GM21390 (cell line): Measurements from ENCODE around the gene PRSS1.
"Not testable (repeated sequence)": the region's sequence is repeated elsewhere in the genome, so short reads cannot be mapped to it uniquely, and the experiment has no call there.

Source experiments
- ATAC-seq: cut with Tn5 transposase; IDR thresholded peaks from one replicate; pipeline ENCODE4 v1.9.1; 2021; ENCODE audit not compliant: unreplicated experiment

The PRSS1 gene

DNA sequence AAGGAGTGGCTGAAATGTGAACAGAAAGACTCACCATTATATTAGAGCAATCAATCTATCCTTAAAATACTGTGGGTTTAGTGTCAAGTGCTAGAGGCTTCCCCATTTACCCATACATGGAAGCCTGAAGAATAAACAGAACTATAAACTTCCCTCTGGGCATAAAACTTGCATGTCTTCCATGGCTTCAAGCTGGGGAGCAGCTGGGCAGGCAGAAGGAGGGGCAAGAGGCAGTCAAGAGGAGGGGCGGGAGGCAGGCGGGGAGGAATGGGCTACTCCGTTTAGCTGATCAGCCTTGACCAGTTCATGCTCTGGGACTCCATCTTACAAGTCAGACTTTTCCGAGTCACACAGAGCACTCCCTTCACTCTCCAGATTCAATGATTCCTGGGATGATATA is 3.5 kb upstream of the PRSS1 start:
- ATAC-seq: no peak

DNA sequence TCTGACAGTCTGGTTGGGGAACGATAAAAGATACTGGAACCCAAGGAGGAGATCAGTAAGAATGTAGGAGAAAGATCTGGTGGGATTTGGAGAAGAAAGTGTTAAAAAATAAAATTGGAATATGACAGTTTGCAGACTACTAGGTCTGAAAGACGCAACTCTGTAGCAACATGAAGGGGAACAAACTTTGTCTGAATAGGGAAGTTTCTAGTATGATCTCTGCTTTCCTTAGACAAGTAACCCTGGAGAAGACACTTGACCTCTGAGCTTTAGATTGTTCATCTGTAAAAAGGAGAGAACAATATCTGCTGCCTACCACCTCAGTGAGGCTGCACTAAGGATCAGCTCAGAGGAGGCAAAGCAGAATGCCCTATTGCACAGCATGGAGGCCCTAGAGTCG is 3.0 kb upstream of the PRSS1 start:
- ATAC-seq: no peak

DNA sequence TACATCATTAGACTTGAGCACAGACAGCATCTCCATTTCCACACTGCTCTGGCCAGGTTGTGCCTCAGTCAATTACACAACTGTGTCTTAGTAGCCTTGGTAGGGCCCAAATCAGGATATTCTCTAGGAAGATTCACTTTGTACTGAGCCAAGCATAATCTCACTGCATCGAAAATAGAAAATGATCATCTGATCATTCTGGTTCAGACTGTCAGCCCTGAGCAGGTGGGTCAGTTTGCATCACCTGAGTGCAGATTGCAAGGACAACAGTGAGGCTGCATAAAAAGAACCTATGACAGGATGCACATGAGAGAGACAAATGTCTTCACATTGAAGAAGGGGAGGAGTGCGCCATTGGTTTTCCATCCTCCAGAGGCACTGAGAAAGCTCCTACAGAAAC is 862 bp upstream of the PRSS1 start:
- not testable (repeated sequence) for ATAC-seq

DNA sequence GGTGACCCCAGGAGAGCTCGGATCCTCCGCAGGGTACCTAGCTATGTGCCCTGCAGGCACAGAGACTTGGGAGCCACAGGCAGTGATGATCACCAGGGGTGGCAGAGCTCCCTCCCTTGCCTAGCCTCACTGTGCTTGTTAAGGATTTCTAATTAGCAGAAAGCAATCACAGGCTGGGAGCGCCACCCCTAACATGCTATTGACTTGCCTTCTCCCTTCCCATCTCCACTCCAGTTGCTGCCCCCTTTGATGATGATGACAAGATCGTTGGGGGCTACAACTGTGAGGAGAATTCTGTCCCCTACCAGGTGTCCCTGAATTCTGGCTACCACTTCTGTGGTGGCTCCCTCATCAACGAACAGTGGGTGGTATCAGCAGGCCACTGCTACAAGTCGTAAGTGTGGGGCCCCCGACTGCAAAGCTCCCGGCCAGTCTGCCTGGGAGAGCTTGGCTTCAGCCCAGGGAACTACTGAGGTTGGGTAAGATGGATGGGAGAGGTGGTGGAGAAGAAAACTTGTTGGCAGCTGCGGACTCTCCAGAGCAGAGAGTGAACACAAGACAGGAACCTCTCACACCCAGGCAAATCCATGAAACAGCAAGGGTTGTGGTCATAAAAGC is 1.2 kb downstream of the PRSS1 start:
- ATAC-seq: no peak

DNA sequence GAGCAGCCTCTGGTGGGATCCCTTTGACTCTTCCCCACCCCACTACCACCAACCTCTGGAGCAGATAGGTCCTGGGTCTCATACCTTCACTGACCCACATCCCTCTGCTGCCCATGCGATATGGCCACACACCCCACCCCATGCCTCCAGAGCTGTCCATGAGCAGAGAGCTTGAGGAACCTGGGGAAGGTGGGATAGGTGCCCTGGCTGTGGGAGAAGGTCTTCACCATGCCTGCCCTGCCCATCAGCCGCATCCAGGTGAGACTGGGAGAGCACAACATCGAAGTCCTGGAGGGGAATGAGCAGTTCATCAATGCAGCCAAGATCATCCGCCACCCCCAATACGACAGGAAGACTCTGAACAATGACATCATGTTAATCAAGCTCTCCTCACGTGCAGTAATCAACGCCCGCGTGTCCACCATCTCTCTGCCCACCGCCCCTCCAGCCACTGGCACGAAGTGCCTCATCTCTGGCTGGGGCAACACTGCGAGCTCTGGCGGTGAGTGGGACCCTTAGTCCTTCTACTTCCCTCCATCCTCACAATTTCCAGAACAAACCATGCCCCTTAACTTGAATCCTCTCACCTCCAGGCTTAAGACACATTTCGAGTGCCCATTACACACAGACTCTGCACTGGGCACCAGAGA is 2.4 kb downstream of the PRSS1 start:
- ATAC-seq: not testable (repeated sequence)

DNA sequence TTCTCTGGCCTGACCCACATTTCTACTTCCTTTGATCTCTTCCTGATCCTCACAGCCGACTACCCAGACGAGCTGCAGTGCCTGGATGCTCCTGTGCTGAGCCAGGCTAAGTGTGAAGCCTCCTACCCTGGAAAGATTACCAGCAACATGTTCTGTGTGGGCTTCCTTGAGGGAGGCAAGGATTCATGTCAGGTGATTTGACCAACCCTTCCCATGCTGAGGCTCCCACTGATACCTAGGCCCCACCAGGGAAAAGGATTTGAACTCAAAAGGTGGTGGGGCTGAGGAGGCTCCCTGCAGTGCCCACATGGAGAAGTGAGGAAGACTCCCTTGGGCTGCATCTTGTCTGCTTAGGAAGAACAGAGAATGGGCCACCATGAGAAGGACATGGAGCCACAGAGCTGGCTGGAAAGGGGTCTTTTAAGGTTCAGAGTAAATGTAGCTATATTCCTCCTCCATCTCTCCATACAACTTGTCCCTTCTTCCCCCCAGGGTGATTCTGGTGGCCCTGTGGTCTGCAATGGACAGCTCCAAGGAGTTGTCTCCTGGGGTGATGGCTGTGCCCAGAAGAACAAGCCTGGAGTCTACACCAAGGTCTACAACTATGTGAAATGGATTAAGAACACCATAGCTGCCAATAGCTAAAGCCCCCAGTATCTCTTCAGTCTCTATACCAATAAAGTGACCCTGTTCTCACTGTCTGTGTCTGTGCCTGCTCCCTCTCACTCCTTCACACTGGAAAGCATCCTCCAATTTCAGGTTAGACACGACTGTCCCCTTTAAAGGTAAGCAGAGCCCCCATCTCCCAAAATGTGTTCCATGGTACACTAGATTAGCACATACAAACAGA is 3.3 kb downstream of the PRSS1 start:
- no peak for ATAC-seq

DNA sequence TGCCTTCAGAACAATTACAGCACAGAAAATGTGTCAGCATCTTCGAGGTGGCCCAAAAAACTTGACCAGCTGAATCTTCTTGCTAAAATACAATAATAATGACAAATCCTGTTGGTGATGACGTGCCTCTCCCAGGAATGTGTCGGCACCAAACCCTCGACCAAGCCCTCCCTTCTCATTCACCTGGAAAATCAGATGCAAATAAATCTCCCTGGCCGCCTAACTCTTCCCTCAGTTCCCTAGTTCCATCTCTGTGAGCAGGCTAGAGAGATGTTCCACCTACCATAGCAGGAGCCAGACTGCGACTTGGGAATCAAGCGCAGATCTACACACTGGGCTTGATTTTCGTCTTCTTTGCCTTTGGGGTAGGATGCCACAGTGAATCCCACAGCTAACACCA is 4.1 kb downstream of the PRSS1 start:
- ATAC-seq: no peak

DNA sequence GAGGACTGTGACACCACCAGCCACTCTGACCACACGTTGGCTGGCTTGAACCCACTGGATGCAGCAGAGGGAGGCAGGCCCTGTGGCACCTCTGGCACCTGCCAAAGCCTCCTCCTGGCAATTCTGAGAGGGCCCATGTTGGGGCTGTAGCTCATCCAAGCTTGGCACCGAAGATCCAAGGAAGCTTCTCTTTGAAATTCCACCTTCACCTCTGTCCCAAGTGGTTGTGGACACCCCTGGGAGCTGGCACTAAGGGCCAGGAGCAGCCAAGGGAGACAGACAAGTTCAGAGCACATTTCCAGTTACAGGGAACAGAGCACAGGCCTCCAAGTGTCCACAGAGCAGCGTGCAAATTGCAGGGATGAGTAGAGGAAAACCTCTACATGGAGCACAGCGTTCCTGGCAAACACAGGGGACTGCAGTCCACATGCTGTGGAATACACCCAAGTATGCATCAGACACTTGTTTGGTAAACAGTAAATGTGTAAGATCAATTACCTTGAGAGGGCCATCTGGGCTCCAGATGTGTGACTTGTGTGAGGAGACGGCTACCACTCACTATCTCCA is 4.7 kb downstream of the PRSS1 start:
- ATAC-seq: not testable (repeated sequence)

DNA sequence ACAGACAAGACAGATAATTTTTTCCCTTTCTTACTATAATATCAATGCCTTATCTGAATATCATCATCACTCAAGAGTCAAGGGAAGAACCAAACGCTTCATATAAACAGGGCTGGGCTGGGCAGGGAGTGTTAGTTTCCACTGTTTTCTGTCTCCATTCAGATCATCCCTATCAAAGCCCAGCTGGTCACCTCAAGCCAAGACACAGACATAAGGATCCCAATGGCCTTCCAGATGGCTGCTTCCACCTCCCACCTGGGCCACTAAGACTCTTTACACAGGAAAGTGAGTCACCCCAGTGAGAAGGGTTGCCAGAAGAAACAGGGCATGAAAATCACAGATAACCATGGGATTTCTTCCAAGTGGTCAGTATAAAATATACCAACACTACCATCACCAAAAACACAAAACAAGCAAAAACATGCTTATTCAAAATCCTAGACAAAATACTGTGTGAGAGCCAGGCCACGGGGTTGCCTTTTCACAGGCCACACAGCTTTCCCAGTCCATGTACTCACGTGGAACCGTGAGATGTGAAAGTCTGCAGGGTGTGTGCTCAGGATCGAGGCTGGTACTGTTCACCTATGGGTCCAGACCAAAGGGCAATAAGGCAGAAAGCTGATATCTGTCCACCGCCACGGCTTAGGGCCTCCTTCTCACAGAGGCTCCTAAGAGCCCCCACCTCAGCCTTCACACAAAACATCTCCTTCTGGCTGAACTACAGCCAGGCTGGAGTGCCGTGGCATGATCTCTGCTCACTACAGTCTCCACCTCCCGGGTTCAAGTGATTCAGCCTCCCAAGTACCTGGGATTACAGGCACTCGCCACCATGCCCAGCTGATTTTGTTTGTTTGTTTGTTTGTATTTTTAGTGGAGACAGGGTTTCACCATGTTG is 5.7 kb downstream of the PRSS1 start:
- no peak for ATAC-seq

DNA sequence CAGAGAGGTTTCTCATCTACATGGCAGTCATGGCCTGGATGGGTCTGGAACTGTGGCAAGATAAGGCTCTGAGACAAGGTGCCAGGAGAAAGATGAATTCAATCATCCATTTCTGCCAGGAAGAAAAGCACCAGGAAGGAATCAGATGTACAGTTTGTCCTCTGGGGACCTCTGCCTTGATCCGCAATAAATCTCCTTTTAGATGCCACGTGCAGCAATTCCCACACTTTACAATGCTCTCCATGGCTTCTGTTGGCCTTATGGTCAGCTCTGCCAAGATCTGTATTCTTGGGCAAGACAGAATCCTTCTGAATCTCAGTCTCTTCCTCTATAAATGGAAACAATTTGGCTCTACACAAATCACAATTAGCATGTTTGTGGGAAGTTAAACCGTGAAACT is 9.0 kb downstream of the PRSS1 start:
- not testable (repeated sequence) for ATAC-seq

DNA sequence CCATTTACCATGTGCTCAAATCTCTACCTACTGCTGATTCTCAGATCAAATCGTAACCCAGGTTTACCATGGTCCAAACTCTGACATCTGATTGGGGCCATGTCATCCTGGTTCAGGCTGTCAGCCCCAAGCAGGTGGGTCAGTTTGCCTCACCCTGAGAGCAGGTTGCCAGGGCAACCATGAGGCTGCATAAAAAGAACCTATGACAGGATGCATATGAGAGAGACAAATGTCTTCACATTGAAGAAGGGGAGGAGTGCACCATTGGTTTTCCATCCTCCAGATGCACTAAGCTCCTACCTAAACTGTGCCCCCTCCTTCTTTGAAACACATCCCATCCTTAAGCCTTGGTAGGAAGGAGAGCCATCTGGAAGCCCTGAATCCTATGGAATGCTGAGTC is 10.2 kb downstream of the PRSS1 start:
- ATAC-seq: no peak

DNA sequence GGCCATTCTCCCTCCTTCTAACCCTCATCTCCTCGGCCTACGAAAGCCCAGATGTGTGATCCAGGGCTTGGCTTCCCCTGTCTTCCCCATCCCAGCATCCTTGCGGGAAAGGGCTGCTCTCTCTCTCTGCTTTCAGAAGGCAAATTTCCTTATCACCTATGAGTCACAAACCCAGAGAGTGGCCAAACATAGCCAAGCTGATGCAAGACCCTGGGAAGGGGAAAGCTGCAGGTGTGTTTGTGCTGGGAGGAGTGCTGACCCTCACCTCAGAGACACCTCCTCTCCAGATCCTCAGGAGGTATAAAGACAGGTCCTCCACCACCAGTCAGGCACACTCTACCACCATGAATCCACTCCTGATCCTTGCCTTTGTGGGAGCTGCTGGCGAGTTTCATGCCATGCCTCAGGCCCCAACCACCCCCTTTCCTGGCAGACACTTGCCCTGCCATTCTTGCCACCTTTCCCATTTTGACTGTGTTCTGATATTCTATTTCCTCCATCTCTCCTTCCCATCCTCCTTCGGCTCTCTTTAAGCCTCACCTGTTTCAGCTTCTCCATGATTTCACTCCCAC is 10.9 kb downstream of the PRSS1 start:
- no peak for ATAC-seq

DNA sequence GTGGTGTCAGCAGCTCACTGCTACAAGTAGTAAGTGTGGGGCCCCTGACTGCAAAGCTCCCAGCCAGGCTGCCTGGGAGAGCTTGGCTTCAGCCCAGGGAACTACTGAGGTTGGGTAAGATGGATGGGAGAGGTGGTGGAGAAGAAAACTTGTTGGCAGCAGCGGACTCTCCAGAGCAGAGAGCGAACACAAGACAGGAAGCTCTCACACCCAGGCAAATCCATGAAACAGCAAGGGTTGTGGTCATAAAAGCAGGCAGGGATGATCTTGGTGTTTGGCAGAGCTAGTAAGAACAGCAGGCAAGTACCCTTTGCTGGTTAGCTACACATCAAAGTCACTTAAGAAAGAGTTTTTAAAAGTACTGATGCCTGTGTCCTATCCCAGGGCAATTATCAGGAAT is 12.3 kb downstream of the PRSS1 start:
- ATAC-seq: not testable (repeated sequence)

DNA sequence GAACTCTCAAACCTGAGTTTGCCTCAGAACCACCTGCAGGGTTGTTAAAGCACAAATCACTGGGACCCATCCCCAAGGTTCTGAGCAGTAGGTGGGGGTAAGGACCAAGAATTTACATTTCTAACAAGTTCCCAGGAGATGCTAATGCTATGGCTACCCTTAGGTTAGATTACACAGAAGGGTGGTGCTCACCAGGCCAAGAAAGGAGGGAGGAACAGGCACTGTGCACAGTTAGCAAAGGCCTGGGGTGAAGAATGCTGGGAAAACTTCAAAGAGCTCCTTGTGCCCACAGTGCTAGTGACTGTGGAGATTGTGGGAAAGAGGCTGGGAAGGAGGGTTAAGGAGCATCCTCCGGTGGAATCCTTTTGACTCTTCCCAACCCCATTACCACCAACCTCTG is 12.8 kb downstream of the PRSS1 start:
- ATAC-seq: no peak

DNA sequence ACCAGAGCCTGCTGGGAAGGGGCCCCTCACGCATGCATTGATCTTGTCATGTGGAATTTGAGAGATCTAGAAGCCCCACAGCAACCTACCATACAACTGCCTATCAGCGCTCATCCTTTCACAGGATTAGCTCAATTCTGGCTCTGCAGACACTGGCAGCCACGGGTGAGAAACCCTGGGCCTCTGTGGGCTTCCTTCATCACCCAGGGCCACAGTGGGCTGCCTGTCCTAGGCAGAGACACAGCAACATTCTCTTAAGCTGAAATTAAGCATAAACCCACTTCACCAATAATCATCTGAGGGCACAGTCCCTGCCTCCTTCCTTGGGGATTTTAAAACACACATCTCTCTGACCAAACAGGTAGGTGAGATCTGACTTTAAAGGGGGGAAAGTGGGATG is 18.2 kb downstream of the PRSS1 start:
- ATAC-seq: no peak

DNA sequence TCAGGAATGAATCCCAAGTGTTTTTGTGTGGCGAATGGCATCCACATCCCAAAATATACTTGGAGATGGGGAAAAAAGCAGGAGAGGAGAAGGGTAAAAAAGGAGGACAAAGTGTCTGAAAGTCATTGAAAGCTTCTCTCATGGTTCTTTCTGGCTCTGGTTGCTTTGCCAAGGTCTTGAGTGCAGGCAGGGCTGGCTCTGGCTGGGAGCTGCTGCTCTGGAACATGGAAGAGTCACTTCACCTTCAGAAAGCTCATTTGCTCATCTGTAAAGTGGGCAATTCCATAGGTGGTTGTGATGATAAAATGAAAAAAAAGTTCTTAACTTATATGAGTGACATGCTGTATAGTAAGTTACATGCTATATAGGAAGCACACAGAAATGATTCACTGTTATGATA is 18.6 kb downstream of the PRSS1 start:
- no peak for ATAC-seq

DNA sequence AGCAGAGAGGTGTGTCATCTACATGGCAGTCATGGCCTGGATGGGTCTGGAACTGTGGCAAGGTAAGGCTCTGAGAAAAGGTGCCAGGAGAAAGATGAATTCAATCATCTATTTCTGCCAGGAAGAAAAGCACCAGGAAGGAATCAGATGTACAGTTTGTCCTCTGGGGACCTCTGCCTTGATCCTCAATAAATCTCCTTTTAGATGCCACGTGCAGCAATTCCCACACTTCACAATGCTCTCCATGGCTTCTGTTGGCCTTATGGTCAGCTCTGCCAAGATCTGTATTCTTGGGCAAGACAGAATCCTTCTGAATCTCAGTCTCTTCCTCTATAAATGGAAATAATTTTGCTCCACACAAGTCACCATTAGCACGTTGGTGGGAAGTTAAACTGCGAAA is 19.6 kb downstream of the PRSS1 start:
- not testable (repeated sequence) for ATAC-seq

DNA sequence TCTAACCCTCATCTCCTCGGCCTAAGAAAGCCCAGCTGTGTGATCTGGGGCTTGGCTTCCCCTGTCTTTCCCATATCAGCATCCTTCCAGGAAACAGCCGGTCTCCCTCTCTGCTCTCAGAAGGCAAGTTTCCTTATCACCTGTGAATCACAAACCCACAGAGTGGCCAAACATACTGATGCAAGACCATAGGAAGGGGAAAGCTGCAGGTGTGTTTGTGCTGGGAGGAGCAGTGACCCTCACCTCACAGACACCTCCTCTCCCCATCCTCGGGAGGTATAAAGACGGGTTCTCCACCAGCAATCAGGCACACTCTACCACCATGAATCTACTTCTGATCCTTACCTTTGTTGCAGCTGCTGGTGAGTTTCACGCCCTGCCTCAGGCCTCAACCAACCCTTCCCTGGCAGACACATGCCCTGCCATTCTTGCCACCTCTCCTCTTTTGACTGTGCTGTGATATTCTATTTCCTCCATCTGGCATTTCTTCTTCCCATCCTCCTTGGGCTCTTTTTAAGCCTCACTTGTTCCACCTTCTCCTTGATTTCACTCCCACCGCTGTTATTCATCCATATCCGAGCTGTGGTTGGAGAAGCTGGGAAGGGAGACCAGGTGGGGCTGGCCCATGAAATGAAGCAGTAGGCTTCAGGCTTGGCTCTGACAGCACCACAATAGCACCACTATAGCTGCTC is 21.5 kb downstream of the PRSS1 start, which contains the start of gene PRSS2:
TSS of gene PRSS2 (plus strand) at position 310 of the 692 bp plus-strand sequence. CDS start at position 323, 13 bp downstream.
- ATAC-seq: peak; percentile 12

DNA sequence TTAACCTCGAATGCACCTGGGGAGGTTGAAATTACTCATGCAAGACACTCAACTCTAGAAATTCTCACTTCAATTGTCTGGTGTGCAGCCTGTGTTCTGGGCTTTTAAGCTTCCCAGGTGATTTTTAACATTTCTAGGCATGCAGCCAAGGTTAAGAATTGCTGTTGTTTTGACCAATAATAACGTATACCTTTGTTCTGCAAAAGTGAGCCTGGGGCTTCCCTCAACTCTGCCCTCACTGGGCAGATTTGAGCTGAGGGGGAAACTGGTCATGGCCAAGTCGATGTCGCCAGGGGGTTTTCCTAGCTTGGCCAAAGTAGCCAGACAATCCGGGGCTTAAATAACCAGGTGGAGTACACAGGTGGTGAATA is 22.1 kb downstream of the PRSS1 start:
- ATAC-seq: peak; percentile 92

DNA sequence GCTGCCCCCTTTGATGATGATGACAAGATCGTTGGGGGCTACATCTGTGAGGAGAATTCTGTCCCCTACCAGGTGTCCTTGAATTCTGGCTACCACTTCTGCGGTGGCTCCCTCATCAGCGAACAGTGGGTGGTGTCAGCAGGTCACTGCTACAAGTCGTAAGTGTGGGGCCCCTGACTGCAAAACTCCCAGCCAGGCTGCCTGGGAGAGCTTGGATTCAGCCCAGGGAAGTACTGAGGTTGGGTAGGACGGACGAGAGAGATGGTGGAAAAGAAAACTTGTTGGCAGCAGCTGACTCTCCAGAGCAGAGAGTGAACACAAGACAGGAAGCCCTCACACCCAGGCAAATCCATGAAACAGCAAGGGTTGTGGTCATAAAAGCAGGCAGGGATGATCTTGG is 22.8 kb downstream of the PRSS1 start:
- ATAC-seq: no peak
